Progenitor cell of endocrine pancreas (in vitro differentiated cells): ENCODE data around the gene EIF2D. TPM values are rescaled to one million over a fixed set of nuclear protein-coding genes. Genes with fewer than 3 reads are reported as not detected.

ENCODE experiments used
- DNase-seq: peaks from one replicate; pipeline ENCODE4 v3.0.0; 2021; ENCODE audit warnings: low spot score; ENCODE audit not compliant: unreplicated experiment
- H3K27ac Mint-ChIP-seq: 2 replicates; pipeline ENCODE4 v1.8.0; 2021; ENCODE audit warnings: mild to moderate bottlenecking, moderate library complexity, mixed read lengths
- H3K27me3 Mint-ChIP-seq: 2 replicates; pipeline ENCODE4 v1.8.0; 2021; ENCODE audit warnings: mixed read lengths
- H3K36me3 Mint-ChIP-seq: 2 replicates; pipeline ENCODE4 v1.8.0; 2022; ENCODE audit warnings: mixed read lengths; ENCODE audit not compliant: insufficient read depth
- H3K4me1 Mint-ChIP-seq: 2 replicates; pipeline ENCODE4 v1.8.0; 2021; ENCODE audit warnings: low read depth, mixed read lengths
- H3K4me3 Mint-ChIP-seq: 2 replicates; pipeline ENCODE4 v1.8.0; 2021; ENCODE audit warnings: low read depth, mild to moderate bottlenecking, moderate library complexity, mixed read lengths
- H3K9me3 Mint-ChIP-seq: 2 replicates; pipeline ENCODE4 v1.8.0; 2021; ENCODE audit warnings: low read depth, mixed read lengths
- total RNA-seq: library from RNA; stranded (reverse); gene quantifications from 2 replicates; pipeline ENCODE4 v1.2.1, GENCODE V29; 2021
- TF ChIP-seq, protein P1 (sequence below): fragments of 200-600 bp; sonication (generic); IDR thresholded peaks from one replicate; pipeline ENCODE4 v1.5.0; 2021; ENCODE audit warnings: antibody characterized with exemption, mild to moderate bottlenecking; ENCODE audit not compliant: unreplicated experiment

Gene EIF2D
- total RNA-seq, 1 donor from 2014 or later = 36.8 TPM

DNA sequence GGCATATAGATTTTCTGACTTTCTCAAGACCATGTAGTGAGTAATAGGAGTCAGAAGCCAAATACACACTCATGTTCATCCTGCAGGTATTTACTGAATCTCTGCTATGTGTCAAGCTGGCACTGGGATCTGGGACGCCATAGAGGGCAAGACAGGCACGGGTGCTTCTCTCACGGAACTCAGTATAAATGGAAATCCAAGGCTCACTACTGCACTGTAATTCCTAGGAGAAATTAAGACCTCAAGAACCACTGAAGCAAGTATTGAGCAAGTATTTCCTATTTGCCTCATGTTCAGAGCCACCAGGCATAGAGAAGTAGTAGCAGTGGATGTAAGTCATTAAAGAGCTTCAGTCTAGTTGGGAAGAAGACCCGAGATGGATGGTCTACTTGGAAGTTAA lies 38.9 kb downstream of the EIF2D start:
- Mint-ChIP-seq H3K27ac (no peak overlapping the region), H3K9me3 (no peaks in the 10 kb centered on the region), H3K27me3 (peaks cover 4% of the 10 kb centered on the region), H3K4me3 (no peak overlapping the region), H3K4me1 (peaks cover 1% of the 10 kb centered on the region), H3K36me3 (no peaks in the 10 kb centered on the region)
- no peak for DNase-seq
- TF ChIP-seq, protein P1, sequence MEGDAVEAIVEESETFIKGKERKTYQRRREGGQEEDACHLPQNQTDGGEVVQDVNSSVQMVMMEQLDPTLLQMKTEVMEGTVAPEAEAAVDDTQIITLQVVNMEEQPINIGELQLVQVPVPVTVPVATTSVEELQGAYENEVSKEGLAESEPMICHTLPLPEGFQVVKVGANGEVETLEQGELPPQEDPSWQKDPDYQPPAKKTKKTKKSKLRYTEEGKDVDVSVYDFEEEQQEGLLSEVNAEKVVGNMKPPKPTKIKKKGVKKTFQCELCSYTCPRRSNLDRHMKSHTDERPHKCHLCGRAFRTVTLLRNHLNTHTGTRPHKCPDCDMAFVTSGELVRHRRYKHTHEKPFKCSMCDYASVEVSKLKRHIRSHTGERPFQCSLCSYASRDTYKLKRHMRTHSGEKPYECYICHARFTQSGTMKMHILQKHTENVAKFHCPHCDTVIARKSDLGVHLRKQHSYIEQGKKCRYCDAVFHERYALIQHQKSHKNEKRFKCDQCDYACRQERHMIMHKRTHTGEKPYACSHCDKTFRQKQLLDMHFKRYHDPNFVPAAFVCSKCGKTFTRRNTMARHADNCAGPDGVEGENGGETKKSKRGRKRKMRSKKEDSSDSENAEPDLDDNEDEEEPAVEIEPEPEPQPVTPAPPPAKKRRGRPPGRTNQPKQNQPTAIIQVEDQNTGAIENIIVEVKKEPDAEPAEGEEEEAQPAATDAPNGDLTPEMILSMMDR = no peak

DNA sequence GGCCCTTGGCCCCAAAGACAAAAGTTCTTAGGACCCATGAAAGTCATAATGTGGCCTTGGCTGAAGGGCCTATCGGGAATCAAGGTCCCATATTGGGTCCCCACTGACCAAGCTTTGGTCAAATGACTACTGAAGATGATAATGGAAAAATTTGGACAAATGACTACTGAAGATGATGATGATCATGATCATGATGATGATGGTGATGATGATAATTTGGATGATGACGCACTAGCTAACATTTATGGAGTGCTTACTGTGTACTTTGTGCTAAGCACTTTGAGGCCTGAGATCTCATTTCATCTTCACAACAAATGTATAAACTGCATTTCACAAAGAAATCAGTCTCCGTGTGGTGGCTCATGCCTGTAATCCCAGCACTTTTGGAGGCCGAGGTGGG lies 39.4 kb downstream of the EIF2D start:
- Mint-ChIP-seq H3K27me3 (peaks cover 4% of the 10 kb centered on the region), H3K9me3 (no peaks in the 10 kb centered on the region), H3K36me3 (no peaks in the 10 kb centered on the region), H3K27ac (no peak overlapping the region), H3K4me3 (no peak overlapping the region), H3K4me1 (no peaks in the 10 kb centered on the region)
- TF ChIP-seq, protein P1 = no peak
- DNase-seq = no peak

DNA sequence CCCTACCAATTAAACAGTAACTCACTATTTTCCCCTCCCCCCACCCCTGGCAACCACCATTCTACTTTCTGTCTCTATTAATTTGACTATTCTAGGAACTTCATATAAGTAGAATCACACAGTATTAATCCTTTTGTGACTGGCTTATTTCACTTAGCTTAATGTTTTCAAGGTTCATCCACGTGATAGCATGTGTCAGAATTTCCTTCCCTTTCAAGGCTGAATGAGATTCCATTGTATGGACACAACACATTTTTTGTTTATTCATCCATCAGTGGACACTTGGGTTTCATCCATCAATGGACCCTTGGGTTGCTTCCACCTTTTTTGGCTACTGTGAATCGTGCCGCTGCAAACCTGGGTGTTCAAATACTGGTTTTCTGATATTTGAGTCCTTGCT lies 41.7 kb downstream of the EIF2D start:
- DNase-seq = no peak
- Mint-ChIP-seq H3K4me3 (no peak overlapping the region), H3K4me1 (no peaks in the 10 kb centered on the region), H3K36me3 (no peaks in the 10 kb centered on the region), H3K9me3 (no peaks in the 10 kb centered on the region), H3K27me3 (peaks cover 9% of the 10 kb centered on the region), H3K27ac (no peak overlapping the region)
- TF ChIP-seq, protein P1 = no peak

DNA sequence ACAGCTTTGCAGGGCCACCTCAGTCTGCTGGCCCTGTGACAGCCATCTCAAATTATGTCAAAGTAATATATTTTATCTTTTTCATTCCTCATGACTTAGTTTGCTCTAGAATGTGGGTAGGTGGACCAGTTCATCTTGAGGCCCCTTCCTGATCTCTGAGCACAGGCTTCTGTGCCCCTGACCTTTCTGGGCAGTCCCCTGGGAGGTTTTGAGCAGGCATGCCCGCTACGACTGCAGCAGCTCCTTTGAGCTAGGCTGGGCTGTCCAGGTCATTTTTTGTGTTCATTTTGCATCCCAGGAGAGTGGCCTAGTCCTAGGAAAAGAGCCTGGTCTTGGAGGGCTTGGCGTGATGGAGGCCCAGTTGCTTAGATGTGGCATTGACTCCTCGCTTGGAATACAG lies 42.7 kb downstream of the EIF2D start:
- no peaks in the 10 kb centered on the region for H3K4me1 Mint-ChIP-seq
- H3K36me3 Mint-ChIP-seq = no peaks in the 10 kb centered on the region
- TF ChIP-seq, protein P1 = no peak
- DNase-seq = no peak
- peaks cover 18% of the 10 kb centered on the region for H3K27me3 Mint-ChIP-seq
- H3K9me3 Mint-ChIP-seq = no peaks in the 10 kb centered on the region
- H3K4me3 Mint-ChIP-seq = no peak overlapping the region
- H3K27ac Mint-ChIP-seq = no peak overlapping the region

DNA sequence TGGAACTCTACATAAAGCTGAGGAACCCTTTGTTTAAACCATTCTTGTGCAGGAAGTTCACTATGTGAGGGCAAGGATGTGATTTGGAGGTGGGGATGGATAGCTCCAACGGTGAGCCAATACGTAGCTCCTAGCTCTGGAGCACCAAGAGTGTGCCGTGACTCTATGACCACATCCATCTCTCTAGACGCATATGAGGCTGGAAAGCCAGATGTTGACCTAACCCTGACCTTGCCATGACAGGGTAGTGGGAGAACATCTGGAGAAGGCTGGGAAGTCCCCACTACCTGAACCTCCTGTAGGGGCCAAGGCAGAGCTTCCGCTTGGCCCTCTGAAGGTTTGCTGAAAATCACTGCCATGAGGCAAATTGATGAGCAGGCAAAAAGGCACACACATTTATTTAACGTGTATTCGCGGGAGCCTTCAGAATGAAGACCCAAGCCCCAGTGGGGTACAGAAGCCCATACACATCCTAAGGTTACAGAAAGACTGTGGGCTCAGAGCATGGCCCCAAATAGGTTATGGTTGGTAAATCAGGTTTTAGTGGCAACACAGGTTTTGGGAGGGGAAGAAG lies 43.4 kb downstream of the EIF2D start:
- no peak overlapping the region for H3K4me3 Mint-ChIP-seq
- DNase-seq = no peak
- H3K36me3 Mint-ChIP-seq = no peaks in the 10 kb centered on the region
- peaks cover 25% of the 10 kb centered on the region for H3K27me3 Mint-ChIP-seq
- H3K9me3 Mint-ChIP-seq = no peaks in the 10 kb centered on the region
- TF ChIP-seq, protein P1 = no peak
- H3K4me1 Mint-ChIP-seq = no peaks in the 10 kb centered on the region
- no peak overlapping the region for H3K27ac Mint-ChIP-seq
